ENCODE data around the gene MTCL1.

The MTCL1 gene

GRCh38 chr18:8816816-8817215 lies 111.5 kb downstream of the MTCL1 start:
- no peak for DNase-seq

DNA sequence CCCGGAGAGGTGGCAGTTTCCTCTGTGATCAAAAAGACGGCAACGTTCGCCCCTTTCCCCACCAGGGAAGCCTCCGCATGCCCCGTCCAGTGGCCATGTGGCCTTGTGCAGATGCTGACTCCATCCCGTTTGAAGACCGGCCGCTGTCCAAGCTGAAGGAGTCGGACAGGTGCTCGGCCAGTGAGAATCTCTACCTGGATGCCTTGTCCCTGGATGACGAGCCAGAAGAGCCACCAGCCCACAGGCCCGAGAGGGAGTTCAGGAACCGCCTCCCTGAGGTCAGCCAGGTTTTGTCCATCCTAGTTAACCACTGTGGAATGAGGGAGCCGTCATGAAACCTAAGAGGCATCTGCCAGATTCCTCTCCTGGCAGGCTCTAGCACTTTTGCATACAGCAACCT lies 113.6 kb downstream of the MTCL1 start:
- no peak for DNase-seq

DNA sequence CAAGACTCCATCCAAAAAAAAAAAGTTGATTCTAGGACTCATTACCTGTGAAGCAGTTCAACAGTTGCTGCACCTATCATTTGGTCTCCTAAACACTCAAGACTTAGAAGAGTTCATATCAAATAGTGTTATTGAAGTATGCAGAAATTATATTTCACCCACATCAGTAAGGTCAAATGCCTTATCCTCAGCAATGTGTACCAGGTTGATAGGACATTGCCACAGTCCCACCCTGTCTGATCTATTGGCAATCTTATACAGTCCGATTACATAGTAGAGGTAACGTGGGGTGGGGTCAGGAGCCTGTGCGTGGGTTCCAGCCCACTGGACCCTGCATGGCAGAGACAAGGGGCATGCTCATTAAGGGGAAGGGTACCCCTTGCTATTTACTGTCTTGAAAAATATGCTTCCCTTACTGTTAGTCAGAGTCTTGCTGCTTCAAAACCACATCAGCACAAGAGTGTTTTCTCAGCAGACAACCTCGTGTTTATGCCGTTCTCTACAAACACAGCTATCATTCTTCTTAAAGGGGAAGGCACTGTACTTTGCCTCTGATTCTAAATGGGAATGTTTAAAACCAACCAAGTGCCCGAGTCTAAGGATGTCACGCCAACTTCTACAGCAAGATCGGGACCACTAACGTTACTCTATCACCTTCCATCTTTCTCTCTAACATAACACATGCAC lies 115.2 kb downstream of the MTCL1 start:
- no peak for DNase-seq

DNA sequence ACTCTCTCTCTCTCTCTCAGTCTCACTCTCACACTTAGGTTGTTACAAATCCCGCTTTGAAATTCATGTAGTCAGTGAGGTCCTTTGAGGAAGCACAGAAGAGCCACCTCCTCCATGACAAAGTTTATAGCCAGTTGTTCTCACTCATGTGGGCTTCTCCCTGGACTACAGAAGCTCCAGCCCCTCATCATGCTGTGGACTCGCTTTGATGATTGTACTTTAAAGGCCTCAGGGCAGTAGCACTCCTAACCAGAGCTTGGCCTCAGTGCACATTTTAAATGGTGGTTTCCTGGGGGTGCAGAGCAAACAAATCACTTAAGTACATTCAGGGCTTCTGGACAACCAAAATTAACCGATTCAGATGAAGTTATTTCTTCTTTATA lies 115.7 kb downstream of the MTCL1 start:
- no peak for DNase-seq

GRCh38 chr18:8821531-8821930 lies 116.2 kb downstream of the MTCL1 start:
- no peak for DNase-seq

DNA sequence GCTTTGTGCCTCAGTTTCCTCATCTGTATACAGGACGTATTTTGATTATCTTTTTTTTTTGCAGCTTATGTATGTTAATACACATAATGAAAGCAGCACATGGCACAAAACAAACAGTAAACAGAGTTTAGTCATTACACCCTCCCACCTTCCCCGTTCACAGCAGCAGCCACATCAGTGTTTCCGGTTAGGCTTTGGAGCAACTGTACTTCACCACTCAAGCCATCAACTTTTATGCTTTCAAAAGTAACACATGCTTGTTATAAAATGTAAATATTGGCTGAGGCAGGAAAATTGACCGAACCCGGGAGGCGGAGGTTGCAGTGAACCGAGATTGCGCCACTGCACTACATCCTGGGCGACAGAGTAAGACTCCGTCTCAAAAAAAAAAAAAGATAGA lies 117.3 kb downstream of the MTCL1 start:
- no peak for DNase-seq

DNA sequence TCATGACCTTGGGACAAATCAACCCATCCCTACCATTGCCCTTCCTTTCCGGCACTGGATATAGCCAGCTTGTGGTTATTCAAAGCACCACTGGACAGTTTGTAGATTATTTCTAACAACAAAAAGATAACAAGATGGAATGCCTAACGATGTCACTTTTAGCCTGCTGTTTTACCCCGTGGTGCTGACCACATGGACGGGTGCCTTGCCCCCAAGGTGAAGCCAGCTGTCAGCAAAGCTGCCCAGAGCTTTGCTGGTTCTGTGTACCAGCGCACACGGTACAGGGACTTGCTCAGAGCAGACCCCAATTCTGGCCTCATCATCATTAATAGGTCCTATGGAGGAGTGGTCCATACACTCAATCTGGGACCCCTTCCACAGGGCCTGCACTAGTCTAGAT lies 118.2 kb downstream of the MTCL1 start:
- DNase-seq: no peak

DNA sequence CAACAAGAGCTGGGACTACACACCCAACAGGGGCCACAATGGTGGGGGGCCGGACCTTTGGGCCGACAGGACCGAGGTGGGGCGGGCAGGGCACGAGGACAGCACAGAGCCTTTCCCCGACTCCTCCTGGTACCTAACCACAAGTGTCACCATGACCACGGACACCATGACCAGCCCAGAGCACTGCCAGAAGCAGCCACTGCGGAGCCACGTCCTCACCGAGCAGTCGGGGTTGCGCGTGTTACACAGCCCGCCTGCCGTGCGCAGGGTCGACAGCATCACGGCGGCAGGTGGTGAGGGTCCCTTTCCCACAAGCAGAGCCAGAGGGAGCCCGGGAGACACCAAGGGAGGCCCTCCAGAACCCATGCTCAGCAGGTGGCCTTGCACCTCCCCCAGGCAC lies 119.5 kb downstream of the MTCL1 start:
- no peak for DNase-seq

DNA sequence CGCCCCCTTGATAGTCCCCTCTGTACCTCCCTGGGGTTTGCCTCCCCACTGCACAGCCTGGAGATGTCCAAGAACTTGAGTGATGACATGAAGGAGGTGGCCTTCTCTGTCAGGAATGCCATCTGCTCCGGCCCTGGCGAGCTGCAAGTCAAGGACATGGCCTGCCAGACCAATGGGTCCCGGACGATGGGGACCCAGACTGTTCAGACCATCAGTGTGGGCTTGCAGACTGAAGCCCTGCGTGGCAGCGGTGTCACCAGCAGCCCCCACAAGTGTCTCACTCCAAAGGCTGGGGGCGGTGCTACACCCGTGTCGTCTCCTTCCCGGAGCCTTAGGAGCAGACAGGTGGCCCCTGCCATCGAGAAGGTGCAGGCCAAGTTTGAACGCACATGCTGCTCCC lies 119.9 kb downstream of the MTCL1 start:
- DNase-seq: no peak

DNA sequence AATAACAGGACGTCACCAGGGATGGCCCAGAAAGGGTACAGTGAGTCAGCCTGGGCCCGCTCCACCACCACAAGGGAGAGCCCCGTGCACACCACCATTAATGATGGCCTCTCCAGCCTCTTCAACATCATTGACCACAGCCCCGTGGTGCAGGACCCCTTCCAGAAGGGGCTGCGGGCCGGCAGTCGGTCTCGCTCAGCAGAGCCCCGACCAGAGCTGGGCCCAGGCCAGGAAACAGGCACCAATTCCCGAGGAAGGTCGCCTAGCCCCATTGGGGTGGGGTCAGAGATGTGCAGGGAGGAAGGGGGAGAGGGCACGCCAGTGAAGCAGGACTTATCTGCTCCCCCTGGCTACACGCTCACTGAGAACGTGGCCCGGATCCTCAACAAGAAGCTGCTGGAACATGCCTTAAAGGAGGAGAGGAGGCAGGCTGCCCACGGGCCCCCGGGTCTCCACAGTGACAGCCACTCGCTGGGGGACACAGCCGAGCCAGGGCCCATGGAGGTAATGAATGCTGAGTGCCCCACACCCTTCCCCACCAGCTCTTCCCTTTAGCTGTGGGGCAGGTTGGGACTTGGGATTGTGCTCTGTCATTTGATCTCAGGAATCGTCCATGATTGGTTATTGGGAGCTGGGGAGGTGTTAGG lies 120.5 kb downstream of the MTCL1 start:
- DNase-seq: no peak

DNA sequence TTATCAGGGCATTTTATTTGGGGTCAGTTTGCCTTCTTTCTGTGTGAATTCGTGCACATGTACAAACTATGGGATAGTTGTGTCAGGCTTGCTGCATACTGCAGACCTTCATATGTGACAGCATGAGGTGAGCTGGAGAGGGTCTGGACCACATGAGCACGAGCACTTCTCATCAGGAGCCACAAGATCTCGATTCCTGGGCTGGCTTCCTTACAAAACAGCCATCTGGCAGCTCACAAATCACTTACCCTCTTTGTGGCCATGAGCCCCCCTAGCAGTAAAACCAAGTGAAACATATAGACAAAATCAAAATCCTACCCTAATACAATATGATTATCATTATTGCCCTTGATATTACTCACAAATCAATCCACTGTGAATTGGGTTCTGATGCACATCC lies 121.2 kb downstream of the MTCL1 start:
- DNase-seq: no peak

DNA sequence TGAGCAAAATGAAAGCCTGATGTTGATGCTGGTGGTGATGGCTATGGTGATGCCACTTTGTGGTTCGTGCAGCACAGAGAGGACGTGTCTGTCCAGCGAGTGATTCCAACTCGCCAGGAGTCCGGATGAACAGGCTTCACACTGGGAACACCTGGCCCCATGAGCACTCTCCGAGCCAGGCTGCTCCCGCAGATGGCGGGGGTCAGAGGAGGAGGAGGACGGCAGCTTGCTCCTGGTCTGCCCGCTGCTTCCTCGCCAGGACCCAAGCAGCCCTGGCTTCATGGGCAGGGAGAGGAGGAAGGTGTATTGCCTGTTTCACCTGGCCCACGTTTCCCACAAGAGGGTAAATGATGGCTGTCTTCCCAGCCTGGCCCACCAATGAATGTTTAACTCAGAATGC lies 121.6 kb downstream of the MTCL1 start:
- DNase-seq: no peak

- no peak for DNase-seq
These were observed 122.9 kb downstream of the MTCL1 start for GRCh38 chr18:8828300-8828699.

GRCh38 chr18:8828798-8829197 lies 123.4 kb downstream of the MTCL1 start:
- DNase-seq: no peak

DNA sequence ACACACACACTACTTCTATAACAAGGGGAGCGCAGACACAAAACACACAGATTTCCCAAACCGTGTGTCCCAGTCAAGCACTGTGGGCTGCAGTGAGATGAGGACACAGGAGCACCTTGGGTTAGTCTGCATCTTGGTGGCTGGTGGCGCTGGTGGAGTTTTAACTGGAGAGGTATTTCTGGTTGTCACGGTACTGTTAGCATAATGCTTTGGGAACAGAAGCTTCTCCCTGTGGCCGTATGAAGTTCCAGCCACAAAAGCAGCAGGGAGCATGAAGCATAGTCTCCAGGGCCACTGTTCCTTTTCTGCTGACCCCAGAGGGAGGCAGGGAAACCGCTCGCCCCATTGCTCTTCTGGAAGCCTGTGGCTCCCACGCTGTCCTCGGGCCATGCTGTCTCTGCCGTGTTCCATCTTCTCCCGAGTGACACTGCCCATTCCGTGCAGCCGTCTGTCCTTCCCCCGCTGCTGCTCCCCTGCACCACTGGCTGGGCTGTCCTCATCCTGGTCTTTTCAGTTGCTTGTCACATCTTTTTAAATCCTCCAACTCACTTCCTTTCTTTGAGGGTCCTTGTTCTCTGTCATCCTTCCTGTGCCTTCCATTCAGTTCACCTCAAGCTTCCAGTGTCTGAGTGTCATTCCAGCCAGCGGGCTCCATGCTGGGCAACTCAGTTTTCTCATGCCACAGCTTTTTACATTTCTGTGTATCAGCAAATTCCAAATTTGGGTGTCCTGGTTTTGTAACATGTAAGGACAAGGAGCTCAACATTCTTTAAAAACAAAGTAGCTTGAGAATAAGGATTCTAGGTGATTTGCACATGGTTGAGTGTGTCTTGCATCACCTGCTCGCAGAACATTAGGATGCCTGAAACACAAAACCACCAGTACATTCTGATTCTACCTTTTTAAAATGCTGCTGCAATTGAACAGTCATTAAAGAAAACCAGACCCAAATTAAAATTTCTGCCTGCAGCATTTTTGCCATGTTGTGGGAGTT lies 125.0 kb downstream of the MTCL1 start:
- no peak for DNase-seq

DNA sequence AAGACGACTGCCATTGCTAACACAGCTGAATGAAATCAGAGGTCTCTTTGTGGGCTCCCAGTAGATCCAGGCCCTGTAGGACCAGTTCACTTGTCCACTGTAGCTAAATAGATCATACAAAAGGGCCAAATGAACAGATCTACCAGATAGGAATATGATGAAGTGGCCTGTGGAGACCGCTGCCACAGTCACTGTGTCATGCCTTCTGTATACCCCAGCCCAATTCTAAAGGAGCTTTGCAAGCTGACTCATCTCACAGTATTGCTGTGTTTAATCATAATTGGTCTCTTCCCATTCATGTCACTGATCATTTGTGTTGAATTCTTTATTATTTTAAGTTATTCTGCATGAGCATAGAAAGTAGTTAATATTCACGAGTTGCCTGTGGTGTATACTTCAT lies 125.8 kb downstream of the MTCL1 start:
- no peak for DNase-seq

DNA sequence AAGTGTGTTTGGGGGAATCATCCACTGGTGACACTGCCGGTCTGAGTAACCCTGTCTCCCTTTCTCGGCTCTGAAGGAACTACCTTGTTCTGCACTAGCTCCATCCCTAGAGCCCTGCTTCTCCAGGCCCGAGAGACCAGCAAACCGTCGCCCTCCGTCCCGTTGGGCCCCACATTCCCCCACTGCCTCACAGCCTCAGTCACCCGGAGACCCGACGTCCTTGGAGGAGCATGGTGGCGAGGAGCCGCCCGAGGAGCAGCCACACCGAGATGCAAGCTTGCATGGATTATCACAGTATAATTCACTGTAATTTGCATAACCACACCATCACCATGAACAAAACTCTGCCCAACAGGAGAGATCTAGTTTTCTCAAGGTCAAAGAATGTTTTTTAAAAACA lies 126.2 kb downstream of the MTCL1 start:
- DNase-seq: no peak

GRCh38 chr18:8833480-8833879 lies 128.1 kb downstream of the MTCL1 start:
- no peak for DNase-seq

DNA sequence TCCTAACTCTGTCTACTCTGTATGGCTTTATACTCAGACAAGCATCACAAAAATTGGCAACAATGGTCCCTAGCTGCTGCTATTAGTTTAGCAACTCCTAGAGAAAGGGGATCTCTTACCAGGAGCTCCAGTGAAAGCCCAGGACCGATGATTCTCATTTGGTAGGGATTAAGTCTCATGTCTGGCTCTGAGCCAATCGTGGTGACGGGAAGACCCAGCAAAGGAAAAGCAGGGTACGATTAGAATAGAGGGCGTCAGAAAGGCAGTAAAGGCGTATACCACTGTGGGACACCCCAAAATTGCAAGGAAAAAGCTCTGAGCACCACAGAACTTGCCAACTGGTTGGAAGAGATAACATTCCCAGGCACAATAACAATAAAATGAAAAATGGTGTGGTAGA lies 129.5 kb downstream of the MTCL1 start:
- no peak for DNase-seq

DNA sequence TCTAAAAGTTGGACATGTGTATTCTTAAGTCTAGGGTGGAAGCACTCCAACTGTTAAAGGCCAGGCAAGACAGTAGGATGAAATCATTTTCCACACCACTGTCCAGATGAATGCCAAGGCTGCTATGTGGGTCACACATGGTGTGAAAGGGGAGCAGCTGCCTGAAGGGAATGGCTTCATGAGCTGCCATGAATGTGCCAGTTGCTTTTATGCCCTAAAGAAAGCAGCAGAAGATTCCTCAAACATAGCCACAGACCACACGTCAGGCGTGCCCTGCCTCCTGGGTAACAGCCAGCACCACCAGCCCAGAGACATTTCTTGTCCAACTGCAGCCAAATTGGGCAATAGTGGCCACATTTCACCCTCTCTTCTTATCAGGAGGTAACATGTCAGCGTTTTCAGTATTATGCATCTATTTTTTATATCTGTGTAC lies 130.2 kb downstream of the MTCL1 start:
- no peak for DNase-seq

DNA sequence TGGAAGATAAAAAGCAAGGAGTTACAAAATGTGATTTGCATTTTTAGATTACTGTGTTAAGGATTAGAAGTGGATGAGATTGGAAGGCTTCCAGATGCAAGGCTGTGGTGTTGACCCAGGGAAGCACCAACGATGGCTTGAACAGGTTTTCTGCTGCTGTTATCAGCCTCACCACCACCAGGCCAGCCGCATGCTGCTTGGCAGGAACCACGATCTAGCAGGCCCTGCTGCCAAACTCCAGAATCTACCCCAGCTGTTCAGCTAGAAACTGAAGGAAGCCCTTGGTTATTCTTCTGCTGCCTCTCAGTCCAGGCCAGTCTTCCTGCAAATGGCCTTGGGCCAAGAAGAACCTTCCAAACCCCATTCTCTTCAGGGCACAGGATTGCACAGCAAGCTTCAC lies 133.9 kb downstream of the MTCL1 start:
- no peak for DNase-seq

GRCh38 chr18:8841781-8842485 lies 136.6 kb downstream of the MTCL1 start:
- DNase-seq: no peak

DNA sequence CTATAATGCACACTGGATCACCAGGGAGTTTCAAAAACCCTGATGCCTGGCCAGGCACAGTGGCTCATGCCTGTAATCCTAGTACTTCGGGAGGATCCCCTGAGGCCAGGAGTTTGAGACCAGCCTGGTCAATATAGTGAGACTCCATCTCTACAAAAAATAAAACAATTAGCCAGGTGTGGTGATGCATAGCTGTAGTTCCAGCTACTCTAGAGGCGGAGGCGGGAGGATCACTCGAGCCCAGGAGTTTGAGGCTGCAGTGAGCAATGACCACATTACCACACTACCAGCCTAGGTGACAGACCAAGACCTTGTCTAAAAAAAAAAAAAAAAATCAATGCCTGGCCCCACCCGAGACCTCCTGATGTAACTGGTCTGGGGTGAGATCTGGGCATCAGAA lies 137.2 kb downstream of the MTCL1 start:
- no peak for DNase-seq
